SK-N-SH (cell line): Measurements from ENCODE around the gene LTBP2. TPM values are rescaled to one million over a fixed set of nuclear protein-coding genes. Genes with fewer than 3 reads are reported as not detected.

Experiments used
- CTCF ChIA-PET: fragments of 300-600, 350-600 bp; formaldehyde crosslinking; extraction: SDS; loops from one replicate; lab custom pipeline; 2021; lab: Yijun Ruan, JAX
- POLR2A ChIA-PET: fragments of 350-600 bp; sonication (Branson Sonifier 250); formaldehyde crosslinking; extraction: SDS; loops from one replicate; lab custom pipeline; 2020; ENCODE audit warnings: antibody characterized with exemption, inconsistent platforms; lab: Yijun Ruan, JAX
- DNase-seq: peaks from one replicate; pipeline ENCODE4 v3.0.0; 2012
- H2AFZ ChIP-seq: fragments of 200-600 bp; sonication (generic); 2 replicates; pipeline ENCODE4 v1.8.1; 2016; ENCODE audit warnings: antibody characterized with exemption, mild to moderate bottlenecking, low read depth
- H3F3A ChIP-seq: fragments of 200-600 bp; sonication (generic); replicated peaks from 2 replicates; pipeline ENCODE3; 2016; ENCODE audit warnings: antibody characterized with exemption, mild to moderate bottlenecking; ENCODE audit not compliant: insufficient read depth
- H3K27ac ChIP-seq, 2 experiments: fragments of 200-500 bp in 1 of 2; fragments of 200-600 bp in 1 of 2; sonication (Bioruptor generic) in 1 of 2; sonication (generic), shearing (Covaris generic) in 1 of 2; 2 replicates each; pipeline versions ENCODE4 v1.5.1 to v1.6.1; 2014 to 2016; ENCODE audit warnings: low read depth in 2 of 2, inconsistent platforms in 1 of 2, low read length in 1 of 2, mild to moderate bottlenecking in 1 of 2, mixed read lengths in 1 of 2
- H3K27me3 ChIP-seq: fragments of 200-600 bp; sonication (generic), shearing (Covaris generic); 2 replicates; pipeline ENCODE4 v1.6.1; 2016; ENCODE audit warnings: mixed run types; ENCODE audit not compliant: insufficient read depth
- H3K36me3 ChIP-seq, 2 experiments: fragments of 200-500 bp in 1 of 2; fragments of 200-600 bp in 1 of 2; sonication (Bioruptor generic) in 1 of 2; sonication (generic) in 1 of 2; replicated peaks in 1 of 2; 2 replicates each; pipeline versions ENCODE3 to v1.5.1; 2014 to 2016; ENCODE audit warnings: low read length in 1 of 2, mild to moderate bottlenecking in 1 of 2; ENCODE audit not compliant: insufficient read depth in 2 of 2, control insufficient read depth in 1 of 2
- H3K4me1 ChIP-seq, 2 experiments: fragments of 200-500 bp in 1 of 2; fragments of 200-600 bp in 1 of 2; sonication (Bioruptor generic) in 1 of 2; sonication (generic), shearing (Covaris generic) in 1 of 2; 2 replicates each; pipeline versions ENCODE4 v1.5.1 to v1.6.1; 2014 to 2016; ENCODE audit warnings: low read depth in 1 of 2, low read length in 1 of 2, mixed run types in 1 of 2; ENCODE audit not compliant: insufficient read depth in 2 of 2, control insufficient read depth in 1 of 2
- H3K4me2 ChIP-seq: fragments of 200-600 bp; sonication (generic), shearing (Covaris generic); 2 replicates; pipeline ENCODE4 v1.6.1; 2017; ENCODE audit warnings: mixed run types
- H3K4me3 ChIP-seq, 2 experiments: fragments of 200-500 bp in 1 of 2; fragments of 200-600 bp in 1 of 2; sonication (Bioruptor generic) in 1 of 2; sonication (generic), shearing (Covaris generic) in 1 of 2; 2 replicates each; pipeline versions ENCODE4 v1.5.1 to v1.8.1; 2014 to 2016; ENCODE audit warnings: low read depth in 2 of 2, inconsistent platforms in 1 of 2, low read length in 1 of 2, mild to moderate bottlenecking in 1 of 2, mixed read lengths in 1 of 2, moderate library complexity in 1 of 2
- H3K79me2 ChIP-seq: fragments of 200-600 bp; sonication (generic); 2 replicates; pipeline ENCODE4 v1.8.1; 2017; ENCODE audit warnings: mild to moderate bottlenecking; ENCODE audit not compliant: insufficient read depth
- H3K9ac ChIP-seq: fragments of 200-600 bp; sonication (generic); 2 replicates; pipeline ENCODE4 v1.6.1; 2017; ENCODE audit warnings: mixed run types
- H3K9me2 ChIP-seq: fragments of 200-600 bp; sonication (generic); 2 replicates; pipeline ENCODE4 v1.6.1; 2017; ENCODE audit warnings: mixed run types
- H3K9me3 ChIP-seq: fragments of 200-600 bp; sonication (generic); 2 replicates; pipeline ENCODE4 v1.6.1; 2017; ENCODE audit warnings: mixed run types, mild to moderate bottlenecking, moderate library complexity
- H4K20me1 ChIP-seq: fragments of 200-600 bp; sonication (generic); 2 replicates; pipeline ENCODE4 v1.6.1; 2017; ENCODE audit warnings: mild to moderate bottlenecking, mixed run types; ENCODE audit not compliant: insufficient read depth
- CHD2 ChIP-seq: fragments of 150-350 bp; IDR thresholded peaks from 2 replicates; pipeline ENCODE4 v1.6.1; 2018; ENCODE audit warnings: low read length; ENCODE audit not compliant: partially characterized antibody
- ELF1 ChIP-seq: IDR thresholded peaks from 2 replicates; pipeline ENCODE4 v1.4.0; 2012
- EZH2phosphoT487 ChIP-seq: fragments of 200-600 bp; sonication (generic); IDR thresholded peaks from 2 replicates; pipeline ENCODE4 v1.6.1; 2017; ENCODE audit warnings: low read depth, mixed run types, mild to moderate bottlenecking, antibody characterized with exemption, moderate library complexity, borderline replicate concordance
- FOXJ3 ChIP-seq: sonication (generic); formaldehyde crosslinking; IDR thresholded peaks from 2 replicates; pipeline ENCODE4 v1.5.1; 2020; ENCODE audit warnings: mild to moderate bottlenecking, missing genetic modification reagents
- GABPA ChIP-seq: IDR thresholded peaks from 2 replicates; pipeline ENCODE4 v1.4.0; 2012; ENCODE audit warnings: low read depth, mild to moderate bottlenecking
- MXI1 ChIP-seq: IDR thresholded peaks from 2 replicates; pipeline ENCODE4 v1.6.1; 2012; ENCODE audit warnings: mild to moderate bottlenecking, low read depth, low read length, improper control_type of control experiment
- NFIC ChIP-seq: IDR thresholded peaks from 2 replicates; pipeline ENCODE4 v1.4.0; 2012; ENCODE audit warnings: borderline replicate concordance
- NRF1 ChIP-seq: IDR thresholded peaks from 2 replicates; pipeline ENCODE4 v1.6.1; 2012; ENCODE audit warnings: low read depth, mild to moderate bottlenecking, low read length
- RAD21 ChIP-seq: IDR thresholded peaks from 2 replicates; pipeline ENCODE4 v1.6.1; 2012; ENCODE audit warnings: mild to moderate bottlenecking, low read length
- RCOR1 ChIP-seq: fragments of 150-350 bp; IDR thresholded peaks from 2 replicates; pipeline ENCODE4 v1.6.1; 2017; ENCODE audit warnings: antibody characterized with exemption, low read length
- SIN3A ChIP-seq: IDR thresholded peaks from 2 replicates; pipeline ENCODE4 v1.6.1; 2012; ENCODE audit warnings: low read depth, mild to moderate bottlenecking, low read length, moderate library complexity, borderline replicate concordance
- TCF12 ChIP-seq: IDR thresholded peaks from 2 replicates; pipeline ENCODE4 v1.4.0; 2012
- TEAD4 ChIP-seq: IDR thresholded peaks from 2 replicates; pipeline ENCODE4 v1.4.0; 2012; ENCODE audit warnings: mild to moderate bottlenecking, borderline replicate concordance; ENCODE audit not compliant: insufficient read depth
- YY1 ChIP-seq: IDR thresholded peaks from 2 replicates; pipeline ENCODE4 v1.4.0; 2012; ENCODE audit warnings: low read depth, mild to moderate bottlenecking
- WGBS: methylation state at CpG from one replicate; pipeline ENCODE4 v1.1.6; 2017; ENCODE audit warnings: low lambda C conversion rate; 5-methylcytosine and 5-hydroxymethylcytosine counted together
- polyA plus RNA-seq, 3 experiments: library from polyadenylated mRNA; depleted of rRNA; stranded (reverse); fragments of >200 nt; gene quantifications; 2 replicates each; pipeline ENCODE4 v1.2.3, GENCODE V29; 2012
- TF ChIP-seq, protein P1 (sequence below): IDR thresholded peaks from 2 replicates; pipeline ENCODE4 v1.4.0; 2012; ENCODE audit warnings: low read depth
- TF ChIP-seq, protein P2 (sequence below): fragments of 150-350 bp; IDR thresholded peaks from 2 replicates; pipeline ENCODE4 v1.6.1; 2017; ENCODE audit warnings: antibody characterized with exemption, low read length, low read depth, borderline replicate concordance
- TF ChIP-seq, protein P3 (sequence below): IDR thresholded peaks from 2 replicates; pipeline ENCODE4 v1.4.0; 2012; ENCODE audit warnings: low read depth, borderline replicate concordance
- TF ChIP-seq, protein P4 (sequence below): fragments of 150-350 bp; IDR thresholded peaks from 2 replicates; pipeline ENCODE4 v1.6.1; 2016; ENCODE audit warnings: mild to moderate bottlenecking, low read depth, low read length

The LTBP2 gene
- polyA plus RNA-seq, 1 of the 3 experiments (the other 2 are of a cell fraction): 58.8 TPM

DNA sequence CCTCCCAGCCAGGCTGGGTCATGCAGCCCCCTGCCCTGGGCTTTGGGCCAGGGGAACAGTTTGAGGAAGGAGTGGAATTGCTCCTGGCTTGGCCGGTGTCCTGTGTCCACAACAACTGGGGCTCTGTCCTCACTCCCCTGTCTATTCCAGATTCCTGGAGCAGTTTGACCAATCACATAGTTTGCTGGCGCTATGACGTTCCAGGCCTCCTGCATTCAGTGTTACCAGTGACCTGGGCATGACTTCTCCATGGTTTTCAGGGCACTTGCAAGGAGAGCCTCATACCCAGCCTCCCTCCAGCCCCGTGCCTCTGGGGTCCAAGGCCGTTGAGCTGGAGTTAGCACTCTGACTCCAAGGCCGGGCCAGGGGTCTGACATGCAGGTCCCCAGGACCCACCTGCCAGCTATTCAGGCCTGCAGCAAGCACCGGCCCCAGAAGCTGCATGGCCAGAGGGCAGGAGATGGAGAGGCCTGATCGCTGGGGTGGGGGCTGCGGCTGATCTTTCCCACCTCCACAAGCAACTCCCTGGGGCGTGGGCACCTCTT, 84.2 kb downstream of the LTBP2 start:
- TF ChIP-seq MXI1 (no peak), NRF1 (no peak), SIN3A (no peak), FOXJ3 (CRISPR knock-in tag) (no peak), CHD2 (no peak), ELF1 (no peak), GABPA (no peak), RCOR1 (no peak), TEAD4 (no peak), YY1 (no peak), RAD21 (no peak), EZH2phosphoT487 (no peak), NFIC (no peak), TCF12 (no peak)
- TF ChIP-seq, protein P1, sequence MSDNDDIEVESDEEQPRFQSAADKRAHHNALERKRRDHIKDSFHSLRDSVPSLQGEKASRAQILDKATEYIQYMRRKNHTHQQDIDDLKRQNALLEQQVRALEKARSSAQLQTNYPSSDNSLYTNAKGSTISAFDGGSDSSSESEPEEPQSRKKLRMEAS: no peak
- TF ChIP-seq, protein P2, sequence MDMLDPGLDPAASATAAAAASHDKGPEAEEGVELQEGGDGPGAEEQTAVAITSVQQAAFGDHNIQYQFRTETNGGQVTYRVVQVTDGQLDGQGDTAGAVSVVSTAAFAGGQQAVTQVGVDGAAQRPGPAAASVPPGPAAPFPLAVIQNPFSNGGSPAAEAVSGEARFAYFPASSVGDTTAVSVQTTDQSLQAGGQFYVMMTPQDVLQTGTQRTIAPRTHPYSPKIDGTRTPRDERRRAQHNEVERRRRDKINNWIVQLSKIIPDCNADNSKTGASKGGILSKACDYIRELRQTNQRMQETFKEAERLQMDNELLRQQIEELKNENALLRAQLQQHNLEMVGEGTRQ: no peak
- TF ChIP-seq, protein P3, sequence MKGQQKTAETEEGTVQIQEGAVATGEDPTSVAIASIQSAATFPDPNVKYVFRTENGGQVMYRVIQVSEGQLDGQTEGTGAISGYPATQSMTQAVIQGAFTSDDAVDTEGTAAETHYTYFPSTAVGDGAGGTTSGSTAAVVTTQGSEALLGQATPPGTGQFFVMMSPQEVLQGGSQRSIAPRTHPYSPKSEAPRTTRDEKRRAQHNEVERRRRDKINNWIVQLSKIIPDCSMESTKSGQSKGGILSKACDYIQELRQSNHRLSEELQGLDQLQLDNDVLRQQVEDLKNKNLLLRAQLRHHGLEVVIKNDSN: no peak
- TF ChIP-seq, protein P4, sequence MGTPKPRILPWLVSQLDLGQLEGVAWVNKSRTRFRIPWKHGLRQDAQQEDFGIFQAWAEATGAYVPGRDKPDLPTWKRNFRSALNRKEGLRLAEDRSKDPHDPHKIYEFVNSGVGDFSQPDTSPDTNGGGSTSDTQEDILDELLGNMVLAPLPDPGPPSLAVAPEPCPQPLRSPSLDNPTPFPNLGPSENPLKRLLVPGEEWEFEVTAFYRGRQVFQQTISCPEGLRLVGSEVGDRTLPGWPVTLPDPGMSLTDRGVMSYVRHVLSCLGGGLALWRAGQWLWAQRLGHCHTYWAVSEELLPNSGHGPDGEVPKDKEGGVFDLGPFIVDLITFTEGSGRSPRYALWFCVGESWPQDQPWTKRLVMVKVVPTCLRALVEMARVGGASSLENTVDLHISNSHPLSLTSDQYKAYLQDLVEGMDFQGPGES: no peak
- Histone ChIP-seq H3K4me1 (no peaks in the 10 kb centered on the region; a peak in 1 of 4 replicates), H4K20me1 (no peaks in the 10 kb centered on the region), H3K4me3 (no peak overlapping the region), H3K79me2 (peaks cover 5% of the 10 kb centered on the region; the same call in 1 of the 2 replicates), H3F3A (no peaks in the 10 kb centered on the region), H2AFZ (no peak overlapping the region), H3K4me2 (no peak overlapping the region), H3K9me2 (no peaks in the 10 kb centered on the region), H3K27me3 (no peaks in the 10 kb centered on the region), H3K9me3 (no peaks in the 10 kb centered on the region), H3K27ac (no peak overlapping the region), H3K9ac (no peak overlapping the region), H3K36me3 (peaks cover 15 to 51% of the 10 kb centered on the region in 2 experiments)
- ChIA-PET POLR2A (no interaction called here), CTCF (interaction anchor here (0.7 to 4.1 kb wide), 5 partner anchors 9 to 82 kb away, joined by 3 to 22 read pairs (median 3); no protein-coding TSS in a partner anchor)
- WGBS: 87% methylated on average over 6 of the region's 10 CpGs
- DNase-seq: no peak
